ENCODE data around the gene MSX2. TPM values are rescaled to one million over a fixed set of nuclear protein-coding genes. Genes with fewer than 3 reads are reported as not detected.

The MSX2 gene
- total and polyA plus RNA-seq, 9 donors: 0.27 to 1.5 (median 0.73) TPM

DNA sequence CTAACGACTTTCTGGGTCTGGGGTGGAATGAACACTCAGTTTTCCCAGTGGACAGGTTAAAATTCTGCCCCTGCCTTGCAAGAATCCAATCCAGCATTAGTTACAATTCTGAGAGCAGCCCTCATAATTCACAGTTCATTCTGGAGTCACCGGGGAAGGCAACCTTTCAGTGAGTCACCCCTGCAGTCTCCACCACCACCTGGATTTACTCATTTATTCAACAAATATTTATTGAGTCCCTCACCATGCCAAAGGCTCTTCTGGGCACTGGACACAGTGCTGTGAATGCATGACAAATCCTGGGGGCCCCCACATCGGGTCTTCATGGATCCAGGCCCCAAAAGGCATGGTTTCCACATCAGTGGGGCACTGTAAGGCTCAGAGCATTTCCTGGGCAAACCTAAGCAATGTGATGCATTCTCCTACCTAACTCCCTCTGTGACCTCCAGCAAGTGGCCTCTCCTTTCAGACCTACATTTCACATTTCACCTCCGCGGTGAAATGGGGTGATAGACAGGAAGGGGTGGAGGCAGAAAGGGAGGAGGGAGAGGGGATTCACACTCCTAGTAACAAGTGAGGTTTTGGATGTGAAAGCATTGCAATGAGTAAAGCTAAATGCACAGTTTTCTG is 6.4 kb upstream of the MSX2 start:
- Histone ChIP-seq H3K27me3 (ENCODE audit: control insufficient read depth, insufficient read depth, low read length) (peaks cover 72% of the 10 kb centered on the region), H3K36me3 (ENCODE audit: control insufficient read depth, insufficient read depth, low read length) (no peaks in the 10 kb centered on the region), H3K27ac (ENCODE audit: low read length) (no peak overlapping the region), H3K4me1 (ENCODE audit: control insufficient read depth, insufficient read depth, low read length) (peaks cover 8% of the 10 kb centered on the region), H3K4me3 (ENCODE audit: low read length) (no peak overlapping the region), H3K9me3 (replicated peaks; ENCODE audit: control insufficient read depth, low read depth, low read length) (no peaks in the 10 kb centered on the region)
- DNase-seq: no peak
- 0% methylated on average over 1 of the region's 5 CpGs for WGBS (ENCODE audit: insufficient coverage)

- Histone ChIP-seq H3K4me3 (ENCODE audit: low read length) (no peak overlapping the region), H3K9me3 (replicated peaks; ENCODE audit: control insufficient read depth, low read depth, low read length) (no peaks in the 10 kb centered on the region), H3K4me1 (ENCODE audit: control insufficient read depth, insufficient read depth, low read length) (peaks cover 15% of the 10 kb centered on the region), H3K27me3 (ENCODE audit: control insufficient read depth, insufficient read depth, low read length) (peaks cover 80% of the 10 kb centered on the region), H3K27ac (ENCODE audit: low read length) (no peak overlapping the region), H3K36me3 (ENCODE audit: control insufficient read depth, insufficient read depth, low read length) (no peaks in the 10 kb centered on the region)
- 21% methylated on average over 2 of the region's 10 CpGs for WGBS (ENCODE audit: insufficient coverage)
- no peak for DNase-seq
Measured at GRCh38 chr5:174718880-174719610, 5.3 kb upstream of the MSX2 start.

GRCh38 chr5:174719793-174720611 is 4.4 kb upstream of the MSX2 start:
- Histone ChIP-seq H3K27me3 (ENCODE audit: control insufficient read depth, insufficient read depth, low read length) (peaks cover 85% of the 10 kb centered on the region), H3K36me3 (ENCODE audit: control insufficient read depth, insufficient read depth, low read length) (no peaks in the 10 kb centered on the region), H3K27ac (ENCODE audit: low read length) (no peak overlapping the region), H3K4me3 (ENCODE audit: low read length) (no peak overlapping the region), H3K4me1 (ENCODE audit: control insufficient read depth, insufficient read depth, low read length) (peaks cover 18% of the 10 kb centered on the region), H3K9me3 (replicated peaks; ENCODE audit: control insufficient read depth, low read depth, low read length) (no peaks in the 10 kb centered on the region)
- WGBS (ENCODE audit: insufficient coverage): 0% methylated on average over 8 of the region's 19 CpGs
- DNase-seq: no peak

GRCh38 chr5:174720612-174721529 is 3.5 kb upstream of the MSX2 start:
- WGBS (ENCODE audit: insufficient coverage): under 1% methylated on average over 62 of the region's 75 CpGs
- Histone ChIP-seq H3K4me3 (ENCODE audit: low read length) (no peak overlapping the region), H3K27me3 (ENCODE audit: control insufficient read depth, insufficient read depth, low read length) (peaks cover 87% of the 10 kb centered on the region)

DNA sequence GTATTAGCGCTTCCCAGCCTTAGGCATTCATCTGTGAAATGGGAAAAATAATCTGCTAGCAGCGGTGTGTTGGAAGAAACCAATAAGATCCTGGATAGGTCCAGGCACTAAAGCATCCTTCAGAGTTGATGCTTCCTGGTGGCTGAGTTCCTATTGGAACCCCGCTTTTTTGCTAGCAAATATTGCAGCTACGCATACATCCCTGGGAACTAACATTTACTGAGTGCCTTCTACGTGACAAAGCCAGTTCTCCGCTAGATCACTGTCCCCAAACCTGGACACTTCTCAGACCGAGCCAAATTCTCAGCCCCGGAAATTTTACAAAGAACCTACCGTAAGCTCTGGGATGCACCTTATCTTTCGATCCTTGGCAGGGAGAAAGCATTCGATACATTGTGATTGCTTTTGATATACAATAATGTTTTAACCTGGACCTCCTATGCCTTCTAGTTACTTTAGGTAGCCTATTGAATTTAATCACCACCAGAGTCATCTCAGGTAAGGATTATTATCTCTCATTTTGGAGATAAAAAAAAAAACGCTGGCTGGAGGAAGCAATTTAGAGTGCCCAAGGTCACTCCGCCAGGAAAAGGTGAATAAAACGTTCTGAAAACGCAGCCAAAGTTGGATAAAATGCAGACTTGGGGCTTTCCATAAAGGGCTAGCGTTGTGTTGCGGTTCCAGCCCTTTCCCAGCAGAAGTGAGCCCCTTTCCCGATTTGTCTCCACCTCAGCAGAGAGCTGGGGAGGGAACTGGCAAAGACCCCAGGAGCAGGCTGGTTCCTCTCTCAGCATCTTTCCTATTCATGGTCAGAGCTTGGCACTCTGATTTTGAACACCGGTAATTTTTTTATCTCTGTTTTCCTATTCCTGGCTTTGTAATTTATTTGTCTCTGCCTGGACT is 2.6 kb upstream of the MSX2 start:
- 6% methylated on average over 13 of the region's 19 CpGs for WGBS (ENCODE audit: insufficient coverage)
- Histone ChIP-seq H3K4me3 (ENCODE audit: low read length) (no peak overlapping the region), H3K36me3 (ENCODE audit: control insufficient read depth, insufficient read depth, low read length) (no peaks in the 10 kb centered on the region), H3K27ac (ENCODE audit: low read length) (no peak overlapping the region), H3K9me3 (replicated peaks; ENCODE audit: control insufficient read depth, low read depth, low read length) (no peaks in the 10 kb centered on the region), H3K4me1 (ENCODE audit: control insufficient read depth, insufficient read depth, low read length) (peaks cover 24% of the 10 kb centered on the region), H3K27me3 (ENCODE audit: control insufficient read depth, insufficient read depth, low read length) (peaks cover 91% of the 10 kb centered on the region)
- DNase-seq: no peak

More at GRCh38 chr5:174720612-174721529, 3.5 kb upstream of the MSX2 start:
- Histone ChIP-seq H3K9me3 (replicated peaks; ENCODE audit: control insufficient read depth, low read depth, low read length) (no peaks in the 10 kb centered on the region), H3K36me3 (ENCODE audit: control insufficient read depth, insufficient read depth, low read length) (no peaks in the 10 kb centered on the region), H3K4me1 (ENCODE audit: control insufficient read depth, insufficient read depth, low read length) (peaks cover 24% of the 10 kb centered on the region), H3K27ac (ENCODE audit: low read length) (no peak overlapping the region)
- DNase-seq: no peak

DNA sequence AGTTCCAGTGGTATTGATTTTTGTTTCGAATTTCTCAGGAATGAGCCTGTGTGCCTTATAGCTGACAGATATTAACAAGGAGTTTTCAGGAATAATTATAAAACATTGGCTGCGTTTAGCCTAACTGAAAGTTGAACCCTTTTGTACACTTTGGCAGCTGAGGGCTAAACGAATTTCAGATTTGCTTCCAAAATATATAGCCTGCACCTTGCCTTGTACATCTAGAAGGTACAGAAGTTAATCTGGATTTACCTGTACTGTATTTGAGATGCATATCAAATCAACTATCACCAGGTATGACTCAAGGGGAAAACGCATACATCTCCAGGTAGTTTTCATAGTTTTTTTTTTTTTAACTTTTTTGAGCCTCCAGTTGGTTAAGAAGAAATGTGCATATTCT is 1.9 kb upstream of the MSX2 start:
- WGBS (ENCODE audit: insufficient coverage): 0% methylated on average over 1 of the region's 4 CpGs
- peaks cover 95% of the 10 kb centered on the region for H3K27me3 ChIP-seq (ENCODE audit: control insufficient read depth, insufficient read depth, low read length)

GRCh38 chr5:174723315-174723978 is 935 bp upstream of the MSX2 start:
- no peak for DNase-seq
- H3K9me3 ChIP-seq (replicated peaks; ENCODE audit: control insufficient read depth, low read depth, low read length): no peaks in the 10 kb centered on the region
- H3K27me3 ChIP-seq (ENCODE audit: control insufficient read depth, insufficient read depth, low read length): peaks cover 95% of the 10 kb centered on the region
- H3K27ac ChIP-seq (ENCODE audit: low read length): no peak overlapping the region
- peaks cover 24% of the 10 kb centered on the region for H3K4me1 ChIP-seq (ENCODE audit: control insufficient read depth, insufficient read depth, low read length)
- no peaks in the 10 kb centered on the region for H3K36me3 ChIP-seq (ENCODE audit: control insufficient read depth, insufficient read depth, low read length)
- WGBS (ENCODE audit: insufficient coverage): 13% methylated on average over 7 of the region's 23 CpGs
- peak overlapping the region; percentile 45 for H3K4me3 ChIP-seq (ENCODE audit: low read length)

More for the DNA sequence above, 1.9 kb upstream of the MSX2 start:
- Histone ChIP-seq H3K36me3 (ENCODE audit: control insufficient read depth, insufficient read depth, low read length) (no peaks in the 10 kb centered on the region), H3K9me3 (replicated peaks; ENCODE audit: control insufficient read depth, low read depth, low read length) (no peaks in the 10 kb centered on the region), H3K4me1 (ENCODE audit: control insufficient read depth, insufficient read depth, low read length) (peaks cover 24% of the 10 kb centered on the region), H3K4me3 (ENCODE audit: low read length) (no peak overlapping the region), H3K27ac (ENCODE audit: low read length) (no peak overlapping the region)
- no peak for DNase-seq

DNA sequence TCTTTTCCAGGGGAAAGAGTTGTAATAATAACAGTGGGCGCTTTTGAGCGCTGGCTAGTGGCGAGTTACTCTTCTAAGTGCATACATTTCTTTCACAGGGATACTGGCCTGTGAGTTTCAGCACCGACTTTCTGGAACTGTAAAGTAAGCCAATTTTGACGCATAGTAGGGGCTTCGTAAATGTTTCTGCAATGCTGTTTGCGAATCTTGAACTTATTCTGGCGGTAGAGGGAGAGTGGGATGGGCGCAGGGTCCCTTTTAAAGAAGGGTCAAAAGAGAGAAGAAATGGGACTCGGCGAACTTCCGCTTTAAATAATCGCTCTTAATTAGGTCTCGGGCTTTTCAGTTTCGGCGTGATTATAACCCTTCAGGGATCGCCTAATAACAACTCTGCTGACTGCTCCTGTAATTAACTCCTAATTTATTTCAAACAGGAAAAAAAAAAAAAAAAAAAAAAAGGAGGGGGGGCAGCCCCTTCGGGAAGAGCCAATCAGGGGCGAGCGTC is 351 bp upstream of the MSX2 start:
- 0% methylated on average over 8 of the region's 20 CpGs for WGBS (ENCODE audit: insufficient coverage)
- Histone ChIP-seq H3K4me1 (ENCODE audit: control insufficient read depth, insufficient read depth, low read length) (peaks cover 24% of the 10 kb centered on the region), H3K4me3 (ENCODE audit: low read length) (peak overlapping the region; percentile 45), H3K9me3 (replicated peaks; ENCODE audit: control insufficient read depth, low read depth, low read length) (no peaks in the 10 kb centered on the region), H3K36me3 (ENCODE audit: control insufficient read depth, insufficient read depth, low read length) (no peaks in the 10 kb centered on the region), H3K27me3 (ENCODE audit: control insufficient read depth, insufficient read depth, low read length) (peaks cover 93% of the 10 kb centered on the region), H3K27ac (ENCODE audit: low read length) (no peak overlapping the region)
- DNase-seq: no peak
